ENCODE measurements around the gene ZNF438.
"Not testable (repeated sequence)": the region's sequence is repeated elsewhere in the genome, so short reads cannot be mapped to it uniquely, and the experiment has no call there.

The ZNF438 gene

DNA sequence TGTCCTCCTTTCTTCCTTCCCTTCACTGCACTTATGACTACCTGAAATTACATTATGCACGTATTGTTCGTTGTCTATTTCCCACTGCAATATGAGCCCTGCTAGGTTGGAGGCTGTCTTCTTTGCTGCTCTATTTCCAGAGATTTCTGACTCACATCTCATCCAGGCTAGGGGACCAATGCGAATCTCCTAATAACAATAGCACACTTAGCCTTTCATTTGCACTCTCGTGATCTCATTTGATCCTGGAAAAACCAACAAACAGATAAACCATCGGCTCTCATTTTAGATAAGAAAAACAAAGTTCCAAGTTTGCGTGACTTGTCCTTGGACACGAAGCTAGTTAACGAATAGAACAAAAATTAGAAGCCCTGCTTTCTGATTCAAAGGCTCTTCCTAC is 1.4 kb downstream of the ZNF438 start:
- WGBS (ENCODE audit: extremely low coverage, insufficient coverage, low lambda C conversion rate) = no CpG with 5 or more reads among the region's 8 CpGs
- H3K4ac ChIP-seq (ENCODE audit: low read depth, low read length) = no peak overlapping the region
- no peak overlapping the region for H3K4me3 ChIP-seq (ENCODE audit: low read length)
- H2BK120ac ChIP-seq (ENCODE audit: low read depth, low read length) = no peak overlapping the region
- no peak overlapping the region for H2BK15ac ChIP-seq (replicated peaks; ENCODE audit: low read depth)
- H3K79me1 ChIP-seq (ENCODE audit: low read length) = no peaks in the 10 kb centered on the region
- H3K18ac ChIP-seq (ENCODE audit: low read length) = no peak overlapping the region
- no peak overlapping the region for H3K9ac ChIP-seq (ENCODE audit: low read length)
- H3K79me2 ChIP-seq (ENCODE audit: control insufficient read depth, insufficient read depth, low read length) = no peaks in the 10 kb centered on the region
- no peak overlapping the region for H3K23ac ChIP-seq (ENCODE audit: low read length)
- no peak overlapping the region for H3K56ac ChIP-seq (ENCODE audit: low read length)
- H3K27me3 ChIP-seq (ENCODE audit: insufficient read depth, low read length, poor library complexity) = no peaks in the 10 kb centered on the region
- no peak overlapping the region for H3K27ac ChIP-seq (ENCODE audit: low read depth, low read length)
- H3K36me3 ChIP-seq (ENCODE audit: control insufficient read depth, insufficient read depth, low read length) = no peaks in the 10 kb centered on the region
- no peak overlapping the region for H2BK5ac ChIP-seq (ENCODE audit: low read length)
- no peak overlapping the region for H4K5ac ChIP-seq (ENCODE audit: low read length)
- no peak overlapping the region for H4K8ac ChIP-seq (ENCODE audit: low read depth, low read length)
- no peak overlapping the region for H3K4me2 ChIP-seq (ENCODE audit: low read length)
- H3K4me1 ChIP-seq (ENCODE audit: control insufficient read depth, low read depth, low read length) = no peaks in the 10 kb centered on the region
- no peak for DNase-seq
- H2AK5ac ChIP-seq (ENCODE audit: low read length) = no peak overlapping the region

DNA sequence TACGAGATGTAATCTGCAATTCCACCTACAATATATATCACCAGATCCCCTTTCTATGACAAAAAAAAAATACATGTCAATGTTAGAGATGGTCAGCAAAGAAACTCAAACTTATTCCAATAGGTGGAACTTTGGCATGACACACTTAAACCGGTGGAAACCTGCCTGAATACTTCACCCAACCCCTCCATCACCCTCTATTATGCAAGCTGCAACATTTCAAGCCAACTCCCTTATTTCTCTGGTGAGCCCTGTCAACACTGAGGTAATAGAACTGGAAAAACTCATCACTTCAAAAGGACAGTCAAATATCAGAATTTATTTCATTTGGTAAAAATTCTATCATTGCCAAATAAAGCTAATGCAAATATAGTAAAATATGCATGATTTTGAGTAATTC is 3.6 kb downstream of the ZNF438 start:
- no peak for DNase-seq
- Histone ChIP-seq H3K4me3 (ENCODE audit: low read length) (no peak overlapping the region), H3K4me2 (ENCODE audit: low read length) (no peak overlapping the region), H3K4me1 (ENCODE audit: control insufficient read depth, low read depth, low read length) (no peaks in the 10 kb centered on the region), H2BK120ac (ENCODE audit: low read depth, low read length) (no peak overlapping the region), H3K18ac (ENCODE audit: low read length) (no peak overlapping the region), H3K27ac (ENCODE audit: low read depth, low read length) (no peak overlapping the region), H2BK15ac (replicated peaks; ENCODE audit: low read depth) (no peak overlapping the region), H2AK5ac (ENCODE audit: low read length) (no peak overlapping the region), H4K8ac (ENCODE audit: low read depth, low read length) (no peak overlapping the region), H3K23ac (ENCODE audit: low read length) (no peak overlapping the region), H3K56ac (ENCODE audit: low read length) (no peak overlapping the region), H3K79me1 (ENCODE audit: low read length) (no peaks in the 10 kb centered on the region), H3K27me3 (ENCODE audit: insufficient read depth, low read length, poor library complexity) (no peaks in the 10 kb centered on the region), H3K4ac (ENCODE audit: low read depth, low read length) (no peak overlapping the region), H3K36me3 (ENCODE audit: control insufficient read depth, insufficient read depth, low read length) (no peaks in the 10 kb centered on the region), H3K9ac (ENCODE audit: low read length) (no peak overlapping the region), H2BK5ac (ENCODE audit: low read length) (no peak overlapping the region), H3K79me2 (ENCODE audit: control insufficient read depth, insufficient read depth, low read length) (no peaks in the 10 kb centered on the region), H4K5ac (ENCODE audit: low read length) (no peak overlapping the region)
- WGBS (ENCODE audit: extremely low coverage, insufficient coverage, low lambda C conversion rate) = no CpG with 5 or more reads among the region's 2 CpGs

DNA sequence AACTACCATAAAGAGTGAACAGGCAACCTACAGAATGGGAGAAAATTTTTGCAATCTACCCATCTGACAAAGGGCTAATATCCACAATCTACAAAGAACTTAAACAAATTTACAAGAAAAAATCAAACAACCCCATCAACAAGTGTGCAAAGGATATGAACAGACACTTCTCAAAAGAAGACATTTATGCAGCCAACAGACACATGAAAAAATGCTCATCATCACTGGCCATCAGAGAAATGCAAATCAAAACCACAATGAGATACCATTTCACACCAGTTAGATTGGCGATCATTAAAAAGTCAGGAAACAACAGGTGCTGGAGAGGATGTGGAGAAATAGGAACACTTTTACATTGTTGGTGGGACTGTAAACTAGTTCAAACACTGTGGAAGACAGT is 5.4 kb downstream of the ZNF438 start:
- H4K5ac ChIP-seq (ENCODE audit: low read length); H2BK5ac ChIP-seq (ENCODE audit: low read length): not testable (repeated sequence)

DNA sequence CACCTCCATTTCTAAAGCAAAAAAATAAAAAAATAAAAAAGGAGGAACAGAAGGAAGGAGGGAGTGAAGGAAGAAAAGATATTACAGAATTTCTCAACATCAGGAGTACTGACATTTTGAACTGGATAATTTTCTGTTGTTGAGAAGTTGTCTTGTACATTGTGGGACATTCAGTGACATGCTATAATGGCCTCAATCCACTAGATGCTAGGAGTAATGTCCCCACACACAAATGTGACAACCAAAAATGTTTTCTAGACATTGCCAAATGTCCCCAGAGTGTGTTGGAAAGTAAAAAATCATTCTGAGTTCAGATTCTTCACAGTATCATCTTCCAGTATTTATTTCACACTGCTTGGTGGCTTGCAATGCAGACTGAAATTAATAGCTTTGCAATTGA is 6.5 kb downstream of the ZNF438 start:
- H4K5ac ChIP-seq (ENCODE audit: low read length) = no peak overlapping the region
- no peak overlapping the region for H2BK120ac ChIP-seq (ENCODE audit: low read depth, low read length)
- H3K4me2 ChIP-seq (ENCODE audit: low read length) = no peak overlapping the region
- H3K79me1 ChIP-seq (ENCODE audit: low read length) = no peaks in the 10 kb centered on the region
- H3K4me3 ChIP-seq (ENCODE audit: low read length) = no peak overlapping the region
- no peak overlapping the region for H3K56ac ChIP-seq (ENCODE audit: low read length)
- no peak overlapping the region for H2AK5ac ChIP-seq (ENCODE audit: low read length)
- no peak overlapping the region for H3K18ac ChIP-seq (ENCODE audit: low read length)
- no peaks in the 10 kb centered on the region for H3K79me2 ChIP-seq (ENCODE audit: control insufficient read depth, insufficient read depth, low read length)
- H4K8ac ChIP-seq (ENCODE audit: low read depth, low read length) = no peak overlapping the region
- no peak for DNase-seq
- H3K36me3 ChIP-seq (ENCODE audit: control insufficient read depth, insufficient read depth, low read length) = no peaks in the 10 kb centered on the region
- no peak overlapping the region for H3K9ac ChIP-seq (ENCODE audit: low read length)
- H2BK5ac ChIP-seq (ENCODE audit: low read length) = no peak overlapping the region
- no peak overlapping the region for H3K27ac ChIP-seq (ENCODE audit: low read depth, low read length)
- H3K27me3 ChIP-seq (ENCODE audit: insufficient read depth, low read length, poor library complexity) = no peaks in the 10 kb centered on the region
- H3K23ac ChIP-seq (ENCODE audit: low read length) = no peak overlapping the region
- no peak overlapping the region for H2BK15ac ChIP-seq (replicated peaks; ENCODE audit: low read depth)
- H3K4ac ChIP-seq (ENCODE audit: low read depth, low read length) = no peak overlapping the region
- no peaks in the 10 kb centered on the region for H3K4me1 ChIP-seq (ENCODE audit: control insufficient read depth, low read depth, low read length)

More for the DNA sequence above, 5.4 kb downstream of the ZNF438 start:
- not testable (repeated sequence) for DNase-seq; H3K79me1 ChIP-seq (ENCODE audit: low read length); H3K4me3 ChIP-seq (ENCODE audit: low read length); H3K27ac ChIP-seq (ENCODE audit: low read depth, low read length); H3K27me3 ChIP-seq (ENCODE audit: insufficient read depth, low read length, poor library complexity); H2BK15ac ChIP-seq (replicated peaks; ENCODE audit: low read depth); H2AK5ac ChIP-seq (ENCODE audit: low read length); H3K4me2 ChIP-seq (ENCODE audit: low read length); H3K36me3 ChIP-seq (ENCODE audit: control insufficient read depth, insufficient read depth, low read length); H3K4me1 ChIP-seq (ENCODE audit: control insufficient read depth, low read depth, low read length); H4K8ac ChIP-seq (ENCODE audit: low read depth, low read length); H3K4ac ChIP-seq (ENCODE audit: low read depth, low read length); H3K9ac ChIP-seq (ENCODE audit: low read length); H3K18ac ChIP-seq (ENCODE audit: low read length); H3K23ac ChIP-seq (ENCODE audit: low read length); H3K56ac ChIP-seq (ENCODE audit: low read length); H3K79me2 ChIP-seq (ENCODE audit: control insufficient read depth, insufficient read depth, low read length); H2BK120ac ChIP-seq (ENCODE audit: low read depth, low read length)
- no CpG with 5 or more reads among the region's 1 CpG for WGBS (ENCODE audit: extremely low coverage, insufficient coverage, low lambda C conversion rate)

DNA sequence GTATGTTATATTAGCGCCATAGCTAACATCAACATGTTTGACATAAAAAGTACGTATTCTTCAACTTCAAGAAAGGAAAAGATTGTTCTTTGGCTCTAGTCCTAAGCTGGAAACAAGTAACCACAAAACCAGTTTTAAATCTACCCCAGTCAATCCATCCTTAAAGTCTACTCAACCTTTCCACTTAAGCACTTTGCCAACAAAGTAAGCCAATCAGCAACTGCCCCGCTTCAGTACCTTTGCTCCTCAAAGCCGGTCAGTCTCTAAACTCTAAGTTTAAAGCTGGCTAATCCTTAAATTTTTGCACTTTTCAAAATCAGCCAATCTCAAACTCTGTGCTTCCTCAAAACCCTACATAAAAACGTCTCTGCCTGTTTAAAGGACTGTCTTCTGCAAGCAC is 8.1 kb downstream of the ZNF438 start:
- no peak for DNase-seq
- Histone ChIP-seq H3K79me1 (ENCODE audit: low read length) (no peaks in the 10 kb centered on the region), H2BK15ac (replicated peaks; ENCODE audit: low read depth) (no peak overlapping the region), H3K27ac (ENCODE audit: low read depth, low read length) (no peak overlapping the region), H2BK5ac (ENCODE audit: low read length) (no peak overlapping the region), H3K18ac (ENCODE audit: low read length) (no peak overlapping the region), H2AK5ac (ENCODE audit: low read length) (no peak overlapping the region), H4K8ac (ENCODE audit: low read depth, low read length) (no peak overlapping the region), H2BK120ac (ENCODE audit: low read depth, low read length) (no peak overlapping the region), H3K4me1 (ENCODE audit: control insufficient read depth, low read depth, low read length) (no peaks in the 10 kb centered on the region), H3K79me2 (ENCODE audit: control insufficient read depth, insufficient read depth, low read length) (no peaks in the 10 kb centered on the region), H3K9ac (ENCODE audit: low read length) (no peak overlapping the region), H3K23ac (ENCODE audit: low read length) (no peak overlapping the region), H3K27me3 (ENCODE audit: insufficient read depth, low read length, poor library complexity) (no peaks in the 10 kb centered on the region), H3K56ac (ENCODE audit: low read length) (no peak overlapping the region), H3K4me3 (ENCODE audit: low read length) (no peak overlapping the region), H3K36me3 (ENCODE audit: control insufficient read depth, insufficient read depth, low read length) (no peaks in the 10 kb centered on the region), H3K4ac (ENCODE audit: low read depth, low read length) (no peak overlapping the region), H3K4me2 (ENCODE audit: low read length) (no peak overlapping the region), H4K5ac (ENCODE audit: low read length) (no peak overlapping the region)
- WGBS (ENCODE audit: extremely low coverage, insufficient coverage, low lambda C conversion rate) = no CpG with 5 or more reads among the region's 5 CpGs

DNA sequence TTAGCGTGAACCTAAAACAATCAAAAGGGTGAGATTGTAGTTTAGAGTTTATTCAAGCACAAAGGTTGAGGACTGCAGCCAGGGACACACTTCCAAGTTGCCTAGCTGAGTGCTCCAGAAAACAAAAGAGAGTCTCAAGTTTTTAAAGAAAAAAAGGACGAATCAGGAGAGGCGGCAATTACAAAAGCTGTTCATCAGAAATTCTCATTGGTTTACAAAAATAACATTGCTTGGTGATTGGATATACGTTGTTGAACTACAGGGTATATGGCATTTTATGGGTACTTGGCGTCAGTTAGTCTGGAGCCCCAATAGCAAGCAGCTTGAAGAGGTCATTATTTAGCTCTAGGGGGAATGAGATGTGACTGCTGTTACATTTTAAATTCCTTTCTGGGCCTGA is 11.5 kb downstream of the ZNF438 start:
- no peak overlapping the region for H3K9ac ChIP-seq (ENCODE audit: low read length)
- no peak overlapping the region for H2AK5ac ChIP-seq (ENCODE audit: low read length)
- no peak overlapping the region for H4K8ac ChIP-seq (ENCODE audit: low read depth, low read length)
- no peaks in the 10 kb centered on the region for H3K79me2 ChIP-seq (ENCODE audit: control insufficient read depth, insufficient read depth, low read length)
- H3K4me1 ChIP-seq (ENCODE audit: control insufficient read depth, low read depth, low read length) = no peaks in the 10 kb centered on the region
- no peak overlapping the region for H3K4ac ChIP-seq (ENCODE audit: low read depth, low read length)
- H3K23ac ChIP-seq (ENCODE audit: low read length) = no peak overlapping the region
- no peaks in the 10 kb centered on the region for H3K36me3 ChIP-seq (ENCODE audit: control insufficient read depth, insufficient read depth, low read length)
- no peak overlapping the region for H3K56ac ChIP-seq (ENCODE audit: low read length)
- H3K4me3 ChIP-seq (ENCODE audit: low read length) = no peak overlapping the region
- no CpG with 5 or more reads among the region's 5 CpGs for WGBS (ENCODE audit: extremely low coverage, insufficient coverage, low lambda C conversion rate)
- H3K27ac ChIP-seq (ENCODE audit: low read depth, low read length) = no peak overlapping the region
- no peak overlapping the region for H3K18ac ChIP-seq (ENCODE audit: low read length)
- H3K27me3 ChIP-seq (ENCODE audit: insufficient read depth, low read length, poor library complexity) = no peaks in the 10 kb centered on the region
- H3K79me1 ChIP-seq (ENCODE audit: low read length) = no peaks in the 10 kb centered on the region
- no peak overlapping the region for H2BK15ac ChIP-seq (replicated peaks; ENCODE audit: low read depth)
- H3K4me2 ChIP-seq (ENCODE audit: low read length) = no peak overlapping the region
- H2BK120ac ChIP-seq (ENCODE audit: low read depth, low read length) = no peak overlapping the region
- no peak overlapping the region for H4K5ac ChIP-seq (ENCODE audit: low read length)
- no peak for DNase-seq
- no peak overlapping the region for H2BK5ac ChIP-seq (ENCODE audit: low read length)

Measured in mesendoderm (in vitro differentiated cells).